IPS DF 19.7 (cell line): ENCODE measurements around the gene TIMP3.
"Not testable (repeated sequence)": the region's sequence is repeated elsewhere in the genome, so short reads cannot be mapped to it uniquely, and the experiment has no call there.

Experiments
- DNase-seq: peaks from one replicate; pipeline ENCODE4 v3.0.0-alpha.2; 2013; ENCODE audit warnings: low read depth, low spot score

The TIMP3 gene

DNA sequence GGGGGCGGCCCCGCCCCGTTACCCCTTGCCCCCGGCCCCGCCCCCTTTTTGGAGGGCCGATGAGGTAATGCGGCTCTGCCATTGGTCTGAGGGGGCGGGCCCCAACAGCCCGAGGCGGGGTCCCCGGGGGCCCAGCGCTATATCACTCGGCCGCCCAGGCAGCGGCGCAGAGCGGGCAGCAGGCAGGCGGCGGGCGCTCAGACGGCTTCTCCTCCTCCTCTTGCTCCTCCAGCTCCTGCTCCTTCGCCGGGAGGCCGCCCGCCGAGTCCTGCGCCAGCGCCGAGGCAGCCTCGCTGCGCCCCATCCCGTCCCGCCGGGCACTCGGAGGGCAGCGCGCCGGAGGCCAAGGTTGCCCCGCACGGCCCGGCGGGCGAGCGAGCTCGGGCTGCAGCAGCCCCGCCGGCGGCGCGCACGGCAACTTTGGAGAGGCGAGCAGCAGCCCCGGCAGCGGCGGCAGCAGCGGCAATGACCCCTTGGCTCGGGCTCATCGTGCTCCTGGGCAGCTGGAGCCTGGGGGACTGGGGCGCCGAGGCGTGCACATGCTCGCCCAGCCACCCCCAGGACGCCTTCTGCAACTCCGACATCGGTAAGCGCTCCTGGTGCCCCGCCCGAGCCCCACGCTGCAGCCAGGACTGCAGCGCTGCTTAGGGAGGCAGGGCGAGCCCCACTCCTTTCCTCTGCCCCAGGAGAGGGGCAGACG lies at the start of gene TIMP3:
TSS of gene TIMP3 (plus strand) at position 169 of the 700 bp plus-strand sequence. CDS start at position 466, 297 bp downstream.
- no peak for DNase-seq

DNA sequence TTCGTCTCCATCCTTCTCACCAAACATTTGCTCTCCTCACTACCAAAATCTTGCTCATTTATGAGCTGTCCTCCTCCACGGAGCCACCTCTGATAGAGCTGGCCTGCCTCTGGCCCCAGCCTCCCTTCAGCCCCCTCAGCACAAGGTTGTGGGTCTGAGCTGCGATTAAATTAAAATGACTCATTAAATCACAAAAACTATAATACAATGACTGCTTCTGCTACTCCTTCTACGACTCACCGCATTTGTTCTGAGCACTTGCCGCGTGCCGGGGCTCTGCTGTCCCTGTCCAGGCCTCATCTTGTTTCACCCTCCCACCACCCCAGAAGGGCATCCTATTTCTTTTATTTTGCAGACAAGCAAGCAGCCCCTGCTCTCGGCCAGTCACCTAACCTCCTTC lies 49.2 kb upstream of the TIMP3 start:
- no peak for DNase-seq

DNA sequence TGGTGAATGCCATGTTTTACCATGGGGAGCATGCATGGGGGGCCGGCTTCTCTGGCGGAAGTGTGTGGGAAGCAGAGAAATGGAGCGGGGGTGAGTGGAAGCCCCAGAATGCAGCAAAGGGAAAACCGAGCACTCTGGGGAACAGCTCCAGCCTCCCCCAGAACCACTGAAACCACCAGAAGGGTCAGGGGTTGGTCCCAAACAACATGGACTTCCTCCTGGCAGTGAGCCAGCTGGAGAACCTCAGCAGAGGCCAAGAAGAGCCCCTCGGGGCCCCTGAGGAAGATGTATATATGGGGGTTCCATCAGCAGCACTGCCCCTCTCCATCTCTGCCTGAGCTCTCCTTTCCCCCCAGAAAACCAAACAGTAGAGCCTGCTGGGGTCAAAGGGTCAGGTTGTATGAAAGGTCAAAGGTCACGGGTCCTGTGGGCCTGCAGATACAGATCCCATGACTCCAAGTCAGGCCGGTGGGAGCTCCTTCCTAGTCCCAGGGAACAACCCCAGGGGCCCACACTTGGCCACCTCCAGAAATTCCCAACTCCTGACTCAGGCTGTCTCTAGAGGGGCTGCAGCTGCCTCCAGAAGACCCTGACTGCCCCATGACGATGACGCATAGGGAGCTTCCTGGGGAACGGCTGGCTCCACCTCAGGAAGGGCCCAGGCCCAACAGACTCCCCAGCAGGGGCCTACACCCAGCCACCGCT lies 48.5 kb upstream of the TIMP3 start:
- no peak for DNase-seq

DNA sequence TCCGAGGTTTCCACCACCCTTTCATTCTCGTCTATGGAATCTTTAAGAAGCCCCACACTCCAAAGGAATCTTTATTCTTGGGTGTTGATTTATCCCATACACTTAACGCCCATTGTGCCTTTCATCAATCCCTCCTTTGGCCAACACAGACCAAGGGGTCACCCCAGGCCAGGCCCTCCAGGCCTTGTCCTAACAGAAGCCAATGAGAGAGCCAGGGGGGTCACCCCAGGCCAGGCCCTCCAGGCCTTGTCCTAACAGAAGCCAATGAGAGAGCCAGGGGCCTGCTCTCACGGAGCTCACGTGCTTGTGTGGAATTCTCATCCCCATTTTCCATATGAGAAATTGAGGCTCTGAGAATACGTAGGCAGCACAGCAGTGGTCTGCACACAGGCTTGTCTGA lies 47.9 kb upstream of the TIMP3 start:
- no peak for DNase-seq

DNA sequence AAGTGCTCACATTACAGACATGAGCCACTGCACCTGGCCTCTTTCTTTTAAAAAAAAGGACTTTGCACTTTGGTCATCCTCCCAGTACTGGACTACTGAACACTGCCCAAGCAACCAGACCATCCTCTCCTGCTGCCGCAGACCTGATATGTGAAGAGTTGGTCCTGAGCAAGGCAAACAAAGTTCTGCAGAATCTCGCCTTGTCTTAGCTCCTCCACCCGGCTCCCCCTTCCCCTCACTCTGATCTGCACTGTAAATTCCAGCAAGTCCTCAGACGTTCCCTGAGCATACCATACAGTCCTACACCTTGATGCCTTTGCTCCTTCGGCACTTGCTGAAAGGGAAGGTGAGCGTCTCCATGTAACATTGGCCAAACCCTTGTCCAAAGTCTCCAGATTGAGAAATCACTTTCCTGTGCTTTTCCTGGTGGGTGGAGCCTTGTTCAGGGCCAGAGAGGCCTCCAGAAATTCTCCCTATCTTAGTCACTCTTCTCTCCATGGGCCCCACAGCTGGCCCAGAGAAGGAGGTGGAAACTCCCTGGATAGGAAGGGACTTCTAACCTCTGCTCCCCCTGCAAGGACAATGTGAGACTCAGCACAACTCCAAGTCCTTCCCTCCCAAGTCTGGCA lies 47.0 kb upstream of the TIMP3 start:
- no peak for DNase-seq

DNA sequence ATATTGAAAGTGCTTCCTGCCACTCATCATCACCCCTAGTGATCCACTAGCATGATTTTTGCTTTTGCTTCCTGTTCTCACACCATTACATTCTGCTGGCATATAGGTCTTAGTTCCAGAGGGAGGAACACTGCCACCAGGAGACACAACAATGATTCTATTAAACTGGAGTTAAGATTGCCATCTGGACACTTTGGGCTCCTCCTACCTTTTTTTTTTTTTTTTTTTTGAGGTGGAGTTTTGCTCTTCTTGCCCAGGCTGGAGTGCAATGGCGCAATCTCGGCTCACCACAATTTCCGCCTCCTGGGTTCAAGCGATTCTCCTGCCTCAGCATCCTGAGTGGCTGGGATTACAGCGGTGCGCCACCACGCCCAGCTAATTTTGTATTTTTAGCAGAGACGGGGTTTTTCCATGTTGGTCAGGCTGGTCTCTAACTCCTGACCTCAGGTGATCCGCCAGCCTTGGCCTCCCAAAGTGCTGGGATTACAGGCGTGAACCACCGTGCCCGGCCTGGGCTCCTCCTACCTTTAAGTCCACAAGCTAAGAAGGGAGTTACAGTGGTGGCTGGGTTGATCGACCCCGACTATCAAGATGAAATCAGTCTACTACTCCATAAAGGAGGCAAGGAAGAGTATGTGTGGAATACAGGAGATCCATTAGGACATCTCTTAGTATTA lies 44.3 kb upstream of the TIMP3 start:
- not testable (repeated sequence) for DNase-seq

DNA sequence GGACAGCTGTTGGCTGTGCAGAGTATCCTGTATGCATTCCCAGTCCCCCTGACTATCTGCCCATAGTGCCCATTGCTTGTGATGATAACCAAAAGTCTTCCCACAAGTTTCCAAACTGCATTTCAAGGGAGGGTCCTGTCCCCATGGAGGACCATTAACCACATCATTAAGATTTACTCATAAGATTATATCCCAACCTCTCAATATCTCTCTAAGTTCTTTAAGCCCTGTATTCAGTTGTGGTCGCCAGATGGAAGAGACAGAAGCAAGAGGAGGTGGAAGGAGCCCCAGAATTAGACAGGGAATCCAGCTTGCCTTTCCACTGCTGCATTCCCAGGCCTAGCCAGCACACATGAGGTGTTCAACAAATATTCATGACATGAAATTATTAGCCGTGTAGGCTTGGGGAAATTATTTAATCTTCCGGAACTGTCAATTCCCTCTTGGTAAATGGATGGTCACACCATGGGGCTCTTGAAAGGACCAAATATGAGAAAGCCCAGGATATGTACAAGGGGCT lies 42.6 kb upstream of the TIMP3 start:
- DNase-seq = no peak

DNA sequence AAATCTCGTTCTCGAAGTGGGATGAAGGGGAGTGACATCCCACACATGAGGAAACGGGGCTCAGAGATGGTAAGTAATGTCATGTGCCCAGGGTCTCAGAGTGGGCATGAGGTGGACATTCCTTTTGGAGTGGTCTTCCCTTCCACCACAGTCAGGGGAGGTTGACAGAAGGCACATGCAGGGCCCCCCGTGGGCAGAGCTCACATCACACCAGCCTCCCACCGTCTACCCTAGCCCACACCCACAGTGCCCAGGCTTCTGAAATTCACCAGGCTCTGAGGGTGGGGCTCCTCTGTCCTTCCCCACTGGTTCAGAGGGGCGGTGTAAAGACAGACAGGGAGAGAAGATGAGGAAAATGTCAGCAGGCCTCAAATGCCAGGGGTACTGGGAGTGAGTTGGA lies 41.1 kb upstream of the TIMP3 start:
- no peak for DNase-seq

DNA sequence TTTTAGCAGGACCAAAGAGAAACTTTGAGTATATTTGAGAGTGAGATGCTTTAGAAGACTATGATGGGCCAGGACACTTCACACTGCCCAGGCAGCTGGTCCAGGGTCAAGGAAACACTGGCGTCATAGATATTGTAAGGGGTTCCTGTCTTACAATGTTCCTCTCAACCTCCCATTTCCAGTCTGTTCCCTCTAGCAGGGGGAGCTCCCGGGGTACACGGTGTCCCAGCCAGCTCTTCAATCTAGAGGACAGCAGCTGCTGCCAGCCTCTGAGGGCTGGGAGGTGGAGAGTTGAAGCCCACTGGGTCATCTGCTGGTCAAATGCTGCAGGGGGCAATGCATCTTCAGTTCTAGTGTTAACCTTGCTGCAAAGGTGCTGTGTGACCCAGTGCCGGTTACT lies 40.7 kb upstream of the TIMP3 start:
- no peak for DNase-seq

DNA sequence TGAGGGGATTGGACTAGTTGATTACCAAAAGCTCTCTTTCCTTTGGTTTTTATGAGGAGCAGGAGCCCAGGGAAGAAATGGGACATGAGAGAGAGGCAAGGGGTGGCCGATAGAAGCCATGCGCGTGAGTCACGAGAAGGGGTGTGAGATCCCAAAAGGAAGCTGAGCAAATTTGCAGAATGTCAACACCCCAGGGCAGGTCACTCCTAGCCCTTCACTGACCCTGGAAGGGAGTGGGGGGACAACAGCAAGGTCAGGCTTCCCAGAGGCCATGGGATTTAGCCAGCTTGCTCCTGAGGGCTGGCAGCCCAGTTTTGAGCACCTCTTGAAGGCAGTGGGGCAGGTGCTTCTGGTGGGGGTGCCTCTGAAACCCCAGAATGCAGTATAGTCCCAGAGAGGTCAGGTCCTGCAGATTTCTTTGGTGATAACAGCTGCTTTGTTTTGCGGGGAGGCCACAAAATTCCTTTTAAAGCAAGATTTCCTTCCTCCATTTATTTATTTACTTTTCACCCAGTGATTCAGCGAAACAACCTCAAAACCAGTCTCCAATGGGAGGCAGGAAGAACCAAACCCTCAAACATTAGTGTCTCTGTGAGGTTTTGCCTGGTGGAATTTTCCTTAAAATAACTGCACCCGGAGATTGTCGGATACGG lies 40.1 kb upstream of the TIMP3 start:
- no peak for DNase-seq

DNA sequence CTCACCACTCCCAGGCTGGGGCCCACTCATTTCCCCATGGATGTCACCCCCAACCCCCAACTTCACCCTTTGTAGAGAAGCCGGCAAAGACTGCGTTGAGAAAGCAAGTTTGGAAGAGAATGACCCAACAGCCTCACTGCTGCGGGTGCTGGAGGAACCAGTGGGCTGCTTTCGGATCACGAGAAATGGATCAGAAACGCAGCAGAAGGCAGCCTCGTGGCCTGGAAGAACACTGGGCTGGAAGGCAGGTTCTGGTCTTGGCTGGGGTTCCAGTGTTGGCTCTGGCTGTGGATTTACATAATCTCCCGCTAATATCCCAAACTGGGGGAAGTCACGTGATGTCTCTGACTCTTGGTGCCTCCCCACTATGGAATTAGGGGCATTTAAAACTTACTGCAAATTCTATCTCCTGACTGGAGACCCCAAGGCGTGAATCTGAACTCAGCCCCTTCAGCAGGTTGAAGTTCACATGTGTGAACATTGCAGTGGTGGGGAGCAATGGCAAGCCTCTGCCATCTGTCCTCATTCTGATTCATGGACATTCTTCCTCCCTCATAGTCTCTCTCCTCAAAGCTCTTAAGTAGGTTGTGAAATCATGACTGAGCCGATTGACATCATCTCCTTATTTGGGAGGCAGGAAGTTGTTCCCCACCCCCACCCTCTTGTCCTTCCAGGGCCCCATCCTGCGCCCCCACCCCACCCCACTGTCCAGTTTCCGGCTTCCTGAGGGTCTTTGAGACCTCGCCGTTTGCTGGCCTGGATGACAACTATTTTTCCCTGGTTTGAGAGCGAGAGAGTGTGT lies 37.0 kb upstream of the TIMP3 start:
- no peak for DNase-seq

DNA sequence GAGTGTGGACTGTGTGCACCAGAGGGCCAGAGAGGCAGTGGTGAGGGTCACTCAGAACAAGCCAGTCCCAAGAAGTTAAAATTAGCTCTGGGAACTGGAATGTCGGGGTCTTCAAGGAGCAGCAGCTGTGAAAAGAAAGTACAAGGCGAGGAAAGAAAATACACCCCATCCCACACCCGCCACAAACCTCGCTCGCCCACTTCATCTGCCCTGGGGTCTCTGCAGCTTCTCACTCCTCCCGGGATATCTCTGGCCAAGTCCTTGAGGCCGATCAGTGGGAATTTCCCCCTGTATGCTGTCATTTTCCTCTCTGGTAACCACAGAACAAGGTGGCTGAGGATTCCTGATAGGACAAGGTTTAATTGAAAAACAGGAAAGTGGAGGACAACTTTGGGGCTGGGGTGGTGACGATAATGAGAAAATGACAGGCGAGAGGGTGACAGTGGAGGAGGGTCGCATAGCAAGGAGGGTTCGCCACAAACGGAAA lies 36.3 kb upstream of the TIMP3 start:
- DNase-seq = no peak

DNA sequence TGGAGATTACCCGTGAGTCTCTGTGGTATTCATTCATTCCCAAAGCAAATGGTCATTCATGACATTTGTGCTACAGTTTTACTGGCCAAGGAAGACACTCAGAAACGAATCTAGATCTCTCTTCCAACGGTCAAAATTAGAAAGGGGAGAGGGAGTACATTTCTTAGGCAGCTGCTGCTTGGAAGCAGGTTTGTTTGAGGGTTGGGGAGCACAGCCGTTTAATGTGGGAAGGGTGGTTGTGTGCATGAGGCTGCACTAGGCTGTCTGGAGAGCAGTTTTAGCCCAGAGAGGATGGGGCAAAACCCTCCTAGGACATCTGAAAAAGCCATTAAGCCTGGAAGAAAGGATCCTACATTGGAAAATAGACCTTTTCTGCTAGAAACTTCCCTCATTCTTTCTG lies 29.7 kb upstream of the TIMP3 start:
- DNase-seq = no peak

DNA sequence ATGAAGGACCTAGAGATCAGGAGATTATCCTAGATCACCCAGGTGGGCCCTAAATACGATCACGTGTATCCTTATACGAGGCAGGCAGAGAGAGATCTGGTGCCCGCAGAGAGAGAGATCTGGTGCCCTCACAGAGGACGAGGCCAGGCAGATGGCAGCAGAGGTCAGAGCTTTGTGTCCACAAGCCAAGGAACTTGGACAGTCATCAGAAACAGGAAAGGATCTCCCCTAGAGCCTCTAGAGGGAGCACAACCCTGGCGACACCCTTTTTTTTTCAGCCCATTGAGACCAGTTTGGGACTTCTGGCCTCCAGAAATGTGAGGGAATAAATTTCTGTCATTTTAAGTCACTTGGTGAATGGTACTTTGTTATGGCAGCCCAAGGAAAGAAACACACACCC lies 25.5 kb upstream of the TIMP3 start:
- no peak for DNase-seq

DNA sequence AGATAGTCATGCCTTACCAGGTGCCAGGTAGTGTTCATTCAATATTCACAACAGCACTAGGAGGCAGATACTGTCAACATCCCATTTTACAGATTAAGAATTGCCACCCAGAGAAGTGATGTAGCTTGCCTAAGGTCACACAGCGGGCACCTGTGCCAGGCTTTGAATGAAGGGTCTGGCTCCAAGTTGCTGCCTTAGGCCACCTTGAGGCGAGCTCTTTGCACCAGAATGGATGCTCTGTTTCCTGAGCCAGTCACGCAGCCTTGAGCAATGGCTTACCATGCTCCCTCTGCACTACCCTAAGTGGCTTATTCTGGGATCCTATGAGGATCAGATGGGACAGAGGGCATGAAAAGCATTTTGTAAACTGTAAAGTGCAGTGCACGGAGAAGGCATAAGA lies 25.1 kb upstream of the TIMP3 start:
- DNase-seq = no peak

DNA sequence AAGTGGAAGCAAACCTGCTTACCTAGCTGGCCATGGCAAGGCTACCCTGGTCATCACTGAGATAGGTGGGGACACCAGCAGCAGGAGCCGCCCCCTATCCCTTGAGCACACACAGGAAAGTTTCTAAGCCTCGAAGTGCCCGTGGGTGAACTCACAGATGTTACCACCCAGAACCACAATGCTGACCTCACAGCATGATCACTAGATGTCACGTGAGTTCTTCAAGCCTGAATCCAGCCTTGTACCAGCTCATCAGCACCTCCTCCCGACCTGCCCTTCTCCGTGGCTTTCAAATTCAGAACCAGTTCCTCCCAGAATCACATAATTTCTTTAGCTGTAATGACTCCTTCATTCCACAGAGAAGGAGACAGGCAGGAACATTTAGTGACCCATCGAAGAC lies 24.7 kb upstream of the TIMP3 start:
- no peak for DNase-seq

DNA sequence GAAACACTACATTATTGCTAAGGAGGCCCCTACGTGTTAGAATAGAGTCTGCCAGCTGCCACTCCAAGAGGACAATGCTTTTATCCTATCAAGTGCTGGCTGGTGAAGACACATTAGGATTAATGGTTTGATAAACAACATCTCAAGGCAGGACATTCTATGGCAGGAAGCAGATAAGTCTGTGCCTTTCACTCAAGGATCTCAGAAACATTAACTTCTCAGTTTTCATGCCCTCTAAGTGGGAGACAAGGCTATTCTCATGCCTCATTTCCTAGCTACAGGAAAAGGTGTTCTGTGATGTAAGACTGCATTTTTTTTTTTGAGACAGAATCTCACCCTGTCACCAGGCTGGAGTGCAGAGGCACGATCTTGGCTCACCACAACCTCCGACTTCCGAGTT lies 23.5 kb upstream of the TIMP3 start:
- DNase-seq = no peak

DNA sequence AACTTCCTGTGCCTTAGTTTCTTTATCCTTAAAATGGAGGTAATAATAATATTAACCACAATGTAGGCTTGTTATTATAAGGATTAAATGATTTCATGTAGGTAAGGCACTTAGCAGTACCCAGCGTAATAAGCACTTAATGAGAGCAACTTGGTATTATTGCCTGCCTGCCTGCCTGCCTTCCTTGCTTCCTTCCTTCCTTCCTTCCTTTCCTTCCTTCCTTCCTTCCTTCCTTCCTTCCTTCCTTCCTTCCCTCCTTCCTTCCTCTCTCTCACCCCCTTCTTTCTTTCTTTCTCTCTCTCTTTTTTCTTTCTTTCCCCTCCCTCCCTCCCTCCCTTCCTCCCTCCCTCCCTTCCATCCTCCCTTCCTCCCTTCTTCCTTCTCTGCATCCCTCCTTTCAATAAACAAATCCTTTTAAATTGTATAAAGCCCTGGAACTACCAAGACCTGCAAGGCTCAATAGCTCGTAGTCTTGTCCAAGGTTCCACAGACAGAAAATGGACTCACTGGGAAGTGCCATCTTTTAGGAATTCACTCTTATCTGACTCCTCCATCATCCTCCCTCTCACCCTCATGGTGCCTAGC lies 20.7 kb upstream of the TIMP3 start:
- DNase-seq = no peak

DNA sequence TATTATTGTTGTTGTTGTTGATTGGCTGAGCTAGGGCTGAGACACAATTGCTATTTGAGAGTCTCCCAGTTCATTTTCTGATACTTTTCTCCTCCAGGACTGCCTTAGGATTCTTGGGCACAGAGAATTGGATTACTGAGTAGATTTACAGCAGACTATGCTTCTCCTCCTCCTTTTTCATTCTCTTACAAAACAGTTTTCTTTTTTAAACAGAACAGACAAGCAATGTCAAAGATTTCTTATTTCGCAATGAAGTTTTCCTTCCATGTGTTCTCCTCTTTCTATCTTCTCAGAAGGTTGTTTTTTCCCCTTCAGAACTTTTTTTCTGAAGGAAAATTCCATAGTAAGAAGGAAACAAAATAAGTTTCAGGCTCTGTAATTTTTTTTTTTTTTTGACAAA lies 19.8 kb upstream of the TIMP3 start:
- no peak for DNase-seq

DNA sequence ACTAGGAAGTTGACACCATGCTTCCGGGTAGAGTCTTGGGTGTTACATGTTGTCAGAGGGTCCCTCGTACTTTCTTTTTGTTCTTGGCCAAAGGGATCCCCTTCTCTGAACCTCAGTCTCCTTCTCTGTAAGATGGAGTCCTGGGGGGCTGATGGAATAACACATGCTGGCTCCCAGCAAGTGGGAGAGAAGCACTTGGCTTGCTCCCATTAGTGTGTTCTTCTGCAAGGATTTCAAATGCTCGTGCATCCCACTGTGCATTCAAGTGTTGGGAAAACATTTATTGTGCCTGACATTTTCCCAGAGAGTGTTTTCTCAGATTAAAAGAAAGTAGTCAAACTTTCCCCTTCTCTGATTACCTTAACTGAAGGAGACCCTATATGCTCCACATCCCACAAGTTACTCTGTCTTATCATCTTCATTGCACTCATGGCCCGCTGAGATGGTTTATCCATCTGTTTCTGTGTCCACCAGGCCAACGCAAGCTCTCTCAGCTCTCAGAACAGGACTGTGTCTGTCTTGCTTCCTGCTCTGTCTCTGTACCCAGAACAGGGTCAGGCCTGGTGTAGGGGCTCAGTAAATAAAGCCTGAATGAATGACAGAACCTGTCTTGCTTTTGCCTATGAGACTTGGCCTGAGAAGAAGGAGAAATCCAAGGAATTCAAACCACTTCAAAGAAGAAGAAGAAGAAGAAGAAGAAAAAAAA lies 16.0 kb upstream of the TIMP3 start:
- no peak for DNase-seq
